NCI-H460 (cell line): ENCODE results near the gene C3. TPM values are rescaled to one million over a fixed set of nuclear protein-coding genes. Genes with fewer than 3 reads are reported as not detected.
A peak's percentile ranks its signal among the peaks of the same experiment; 100 is the strongest.
"Not testable (repeated sequence)": the region's sequence is repeated elsewhere in the genome, so short reads cannot be mapped to it uniquely, and the experiment has no call there.

Source experiments
- DNase-seq: peaks from one replicate; pipeline ENCODE4 v3.0.0-alpha.2; 2016; ENCODE audit warnings: low read depth; ENCODE audit errors: extremely low read depth
- total RNA-seq: library from RNA; depleted of rRNA; stranded (reverse); fragments of >200 nt; shearing (Covaris generic); gene quantifications from 2 replicates; pipeline ENCODE4 v1.2.3, GENCODE V29; 2014

The C3 gene
- total RNA-seq, 1 experiment from 2014 or later = 3.5 TPM

- DNase-seq = no peak
Observed at GRCh38 chr19:6671960-6672359, 48.5 kb downstream of the C3 start.

GRCh38 chr19:6668691-6669090, 51.8 kb downstream of the C3 start:
- DNase-seq = no peak

GRCh38 chr19:6667114-6667627, 53.3 kb downstream of the C3 start:
- no peak for DNase-seq

- no peak for DNase-seq
Observed at GRCh38 chr19:6664916-6665315, 55.5 kb downstream of the C3 start.

GRCh38 chr19:6663236-6664201, 56.9 kb downstream of the C3 start:
- DNase-seq = no peak

GRCh38 chr19:6662702-6663101, 57.7 kb downstream of the C3 start:
- no peak for DNase-seq

- not testable (repeated sequence) for DNase-seq
Observed at GRCh38 chr19:6661509-6662244, 58.8 kb downstream of the C3 start.

- no peak for DNase-seq
Observed at GRCh38 chr19:6660930-6661329, 59.5 kb downstream of the C3 start.

- DNase-seq = not testable (repeated sequence)
Observed at GRCh38 chr19:6656390-6656789, 64.1 kb downstream of the C3 start.

GRCh38 chr19:6654347-6655310, 65.8 kb downstream of the C3 start:
- no peak for DNase-seq

GRCh38 chr19:6652805-6653094, 67.7 kb downstream of the C3 start:
- DNase-seq = no peak

- DNase-seq = no peak
Observed at GRCh38 chr19:6651965-6652804, 68.3 kb downstream of the C3 start.

GRCh38 chr19:6649185-6649584, 71.3 kb downstream of the C3 start:
- DNase-seq = no peak

GRCh38 chr19:6648141-6648715, 72.2 kb downstream of the C3 start:
- no peak for DNase-seq

GRCh38 chr19:6644796-6645195, 75.7 kb downstream of the C3 start:
- DNase-seq = no peak

- DNase-seq = not testable (repeated sequence)
Observed at GRCh38 chr19:6640333-6640732, 80.1 kb downstream of the C3 start.

- no peak for DNase-seq
Observed at GRCh38 chr19:6639439-6639838, 81.0 kb downstream of the C3 start.

GRCh38 chr19:6633456-6633813, 87.0 kb downstream of the C3 start:
- not testable (repeated sequence) for DNase-seq

GRCh38 chr19:6632747-6633455, 87.5 kb downstream of the C3 start:
- peak; percentile 73 for DNase-seq
